HG03460 (cell line): ENCODE results near the gene POLE4.

Source experiments
- ATAC-seq: cut with Tn5 transposase; IDR thresholded peaks from one replicate; pipeline ENCODE4 v1.9.1; 2021; ENCODE audit not compliant: unreplicated experiment

Gene POLE4

GRCh38 chr2:74985978-74986609, 27.7 kb downstream of the POLE4 start:
- ATAC-seq: no peak

GRCh38 chr2:74991977-74992376, 33.5 kb downstream of the POLE4 start:
- ATAC-seq: no peak

GRCh38 chr2:74999468-74999867, 41.0 kb downstream of the POLE4 start:
- ATAC-seq: no peak

- ATAC-seq: no peak
Measured at GRCh38 chr2:75002007-75002406, 43.6 kb downstream of the POLE4 start.

GRCh38 chr2:75003276-75003675, 44.8 kb downstream of the POLE4 start:
- no peak for ATAC-seq

GRCh38 chr2:75003773-75004172, 45.3 kb downstream of the POLE4 start:
- ATAC-seq: no peak

GRCh38 chr2:75006041-75006440, 47.6 kb downstream of the POLE4 start:
- no peak for ATAC-seq

- ATAC-seq: no peak
Measured at GRCh38 chr2:75007061-75007460, 48.6 kb downstream of the POLE4 start.

DNA sequence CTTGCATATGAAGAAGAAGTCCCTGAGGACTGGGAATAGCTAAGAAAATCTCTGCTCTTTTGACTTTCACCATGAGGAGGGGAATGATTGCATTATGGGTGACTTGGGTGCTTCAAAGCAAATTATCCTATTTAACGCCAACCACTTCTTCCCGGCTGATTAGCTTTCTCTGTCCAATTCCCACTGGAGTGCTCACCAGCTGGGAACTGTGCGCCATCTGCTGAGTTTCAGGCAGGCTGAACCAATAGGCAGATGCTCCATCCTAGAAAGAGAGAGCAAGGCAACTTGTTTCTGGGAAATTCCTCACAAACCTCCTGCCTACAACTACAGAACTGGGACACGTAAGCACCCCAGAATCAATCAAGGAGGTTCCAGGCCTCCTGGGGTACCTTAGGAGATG, 49.4 kb downstream of the POLE4 start:
- no peak for ATAC-seq

GRCh38 chr2:75010571-75010970, 52.1 kb downstream of the POLE4 start:
- ATAC-seq: no peak

DNA sequence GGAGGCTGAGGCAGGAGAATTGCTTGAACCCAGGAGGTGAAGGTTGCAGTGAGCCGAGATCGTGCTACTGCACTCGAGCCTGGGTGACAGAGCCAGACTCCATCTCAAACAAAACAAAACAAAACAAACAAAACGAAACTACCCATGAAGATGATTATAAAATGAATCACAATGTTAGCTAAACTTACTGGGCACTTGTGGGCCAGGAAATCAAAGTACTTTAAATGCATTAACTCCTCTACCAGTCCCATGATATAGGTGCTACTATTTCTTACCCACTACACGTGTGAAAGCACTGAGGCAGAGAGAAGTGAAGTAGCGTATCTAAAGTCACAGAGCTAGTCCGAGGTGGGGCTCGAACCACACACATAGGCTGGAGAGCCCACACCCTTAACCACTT, 53.6 kb downstream of the POLE4 start:
- ATAC-seq: no peak

GRCh38 chr2:75018162-75018561, 59.7 kb downstream of the POLE4 start:
- no peak for ATAC-seq
